ENCODE data around the gene PDZK1IP1.

The PDZK1IP1 gene

GRCh38 chr1:47164552-47164951 is 25.3 kb downstream of the PDZK1IP1 start:
- TF ChIP-seq GATA2 (IDR thresholded peaks at IDR 0.05; ENCODE audit: low read depth, low read length) (no peak), GATA3 (IDR thresholded peaks at IDR 0.05; ENCODE audit: low read depth, low read length) (no peak)

- TF ChIP-seq GATA2 (IDR thresholded peaks at IDR 0.05; ENCODE audit: low read depth, low read length), result no peak
- no peak for TF ChIP-seq GATA3 (IDR thresholded peaks at IDR 0.05; ENCODE audit: low read depth, low read length)
These were observed 28.4 kb downstream of the PDZK1IP1 start for GRCh38 chr1:47161298-47162040.

GRCh38 chr1:47160716-47161115 is 29.1 kb downstream of the PDZK1IP1 start:
- TF ChIP-seq GATA3 (IDR thresholded peaks at IDR 0.05; ENCODE audit: low read depth, low read length) (no peak), GATA2 (IDR thresholded peaks at IDR 0.05; ENCODE audit: low read depth, low read length) (no peak)

GRCh38 chr1:47147047-47147785 is 42.6 kb downstream of the PDZK1IP1 start:
- TF ChIP-seq GATA2 (IDR thresholded peaks at IDR 0.05; ENCODE audit: low read depth, low read length) (no peak), GATA3 (IDR thresholded peaks at IDR 0.05; ENCODE audit: low read depth, low read length) (no peak)

GRCh38 chr1:47137925-47138615 is 51.8 kb downstream of the PDZK1IP1 start:
- no peak for TF ChIP-seq GATA2 (IDR thresholded peaks at IDR 0.05; ENCODE audit: low read depth, low read length)
- no peak for TF ChIP-seq GATA3 (IDR thresholded peaks at IDR 0.05; ENCODE audit: low read depth, low read length)

GRCh38 chr1:47137198-47137597 is 52.6 kb downstream of the PDZK1IP1 start, which contains the start of gene CYP4A22:
Gene CYP4A22, plus strand, starts transcription at chr1:47137441. Its CDS starts 45 bp downstream, at chr1:47137486.
- TF ChIP-seq GATA3 (IDR thresholded peaks at IDR 0.05; ENCODE audit: low read depth, low read length) (no peak), GATA2 (IDR thresholded peaks at IDR 0.05; ENCODE audit: low read depth, low read length) (no peak)
